Activated CD4-positive, alpha-beta T cell treated with anti-CD3 and anti-CD28 coated beads, Interleukin-2, amount 10 ng/mL, durations not matched to agents 7 days and 5 days (primary cell): ENCODE data around the gene EHMT2. TPM values are rescaled to one million over a fixed set of nuclear protein-coding genes. Genes with fewer than 3 reads are reported as not detected.

Experiments used
- CTCF ChIA-PET: fragments of 350-600 bp; sonication (Branson Sonifier 250); formaldehyde crosslinking; loops from one replicate; lab custom pipeline; 2021; ENCODE audit warnings: antibody characterized with exemption; lab: Charles Lee
- POLR2A ChIA-PET: fragments of 350-600 bp; sonication (Branson Sonifier 250); formaldehyde crosslinking; loops from one replicate; lab custom pipeline; 2021; ENCODE audit warnings: antibody characterized with exemption; lab: Charles Lee
- DNase-seq: peaks from one replicate; pipeline ENCODE4 v3.0.0-alpha.2; 2020
- H3K27ac Mint-ChIP-seq: one replicate; pipeline ENCODE4 v1.8.0; 2021; ENCODE audit warnings: mild to moderate bottlenecking, moderate library complexity, mixed read lengths
- H3K27me3 Mint-ChIP-seq: one replicate; pipeline ENCODE4 v1.8.0; 2021; ENCODE audit warnings: mixed read lengths
- H3K36me3 Mint-ChIP-seq: one replicate; pipeline ENCODE4 v1.8.0; 2021; ENCODE audit warnings: low read depth, mixed read lengths
- H3K4me1 Mint-ChIP-seq: one replicate; pipeline ENCODE4 v1.8.0; 2021; ENCODE audit warnings: mixed read lengths
- H3K4me3 Mint-ChIP-seq: one replicate; pipeline ENCODE4 v1.8.0; 2021; ENCODE audit warnings: mild to moderate bottlenecking, moderate library complexity, mixed read lengths
- H3K9me3 Mint-ChIP-seq: one replicate; pipeline ENCODE4 v1.8.0; 2021; ENCODE audit warnings: mixed read lengths
- total RNA-seq, 2 experiments: library from RNA; stranded (reverse); gene quantifications; one replicate each; pipeline ENCODE4 v1.2.3, GENCODE V29; 2021

EHMT2 gene
- total RNA-seq, 2 experiments from 2014 or later, result 70.4 to 71.6 TPM

DNA sequence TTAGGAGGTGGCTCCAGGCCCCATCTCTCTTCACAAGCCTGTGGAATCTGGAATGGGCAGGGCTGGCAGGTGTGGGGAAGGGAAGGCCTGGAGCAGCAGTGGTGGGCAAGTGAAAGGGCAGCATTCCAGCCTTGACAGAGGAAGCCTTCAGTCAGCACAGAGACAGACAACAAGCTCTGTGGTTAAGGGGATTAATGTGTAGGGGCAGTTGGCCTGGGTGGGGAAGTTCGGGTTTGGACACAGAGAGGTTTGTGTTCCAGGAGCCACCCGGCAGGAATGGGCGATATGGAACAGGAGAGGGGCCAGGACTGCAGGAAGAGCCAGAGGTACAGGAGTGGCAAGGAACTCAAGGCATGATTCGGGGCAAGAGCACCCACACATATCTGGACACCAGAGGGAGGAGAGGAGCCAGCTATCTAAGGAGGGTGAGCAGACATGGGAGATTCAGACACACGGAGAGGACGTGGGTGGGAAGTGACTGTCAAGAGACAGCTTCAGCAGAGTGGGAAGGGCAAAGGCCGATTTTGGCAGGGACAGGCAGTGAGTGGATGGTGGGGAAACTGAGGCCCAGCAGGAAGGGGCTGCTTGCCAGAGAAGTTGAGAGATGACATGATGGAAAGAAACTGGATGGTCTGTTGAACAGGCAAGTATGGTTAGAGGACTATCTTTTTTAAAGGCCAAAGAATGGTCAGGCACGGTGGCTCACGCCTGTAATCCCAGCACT lies 16.2 kb downstream of the EHMT2 start:
- Mint-ChIP-seq H3K9me3 (no peaks in the 10 kb centered on the region), H3K36me3 (peaks cover 34% of the 10 kb centered on the region), H3K27me3 (no peaks in the 10 kb centered on the region), H3K4me1 (no peaks in the 10 kb centered on the region), H3K4me3 (no peak overlapping the region), H3K27ac (no peak overlapping the region)
- no peak for DNase-seq
- POLR2A ChIA-PET, result no interaction called here
- CTCF ChIA-PET, result interaction anchor here (0.6 kb wide), 1 partner anchor 274 kb away, joined by 3 read pairs; no protein-coding TSS in a partner anchor

DNA sequence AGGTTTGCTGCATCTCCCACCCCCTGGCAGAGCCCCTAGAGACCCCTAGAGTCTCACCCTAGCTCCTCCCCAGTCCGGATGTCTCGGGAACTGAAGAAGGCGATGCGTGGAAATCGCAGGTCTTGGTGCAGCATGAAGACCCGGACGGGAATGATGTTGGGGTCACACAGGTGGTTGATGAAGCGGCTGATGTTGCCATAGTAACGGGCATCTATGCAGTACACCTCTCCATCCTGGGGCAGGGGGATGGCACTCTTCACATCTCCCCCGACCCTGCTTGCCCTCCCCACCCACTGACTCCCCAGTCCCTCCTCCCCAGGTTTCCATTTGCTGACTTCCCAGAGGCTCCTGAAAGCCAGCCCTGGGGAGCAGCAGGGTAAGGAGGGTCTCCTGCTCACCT lies 16.9 kb downstream of the EHMT2 start:
- H3K27me3 Mint-ChIP-seq, result no peaks in the 10 kb centered on the region
- no peak for DNase-seq
- no peak overlapping the region for H3K27ac Mint-ChIP-seq
- peaks cover 2% of the 10 kb centered on the region for H3K4me1 Mint-ChIP-seq
- H3K9me3 Mint-ChIP-seq, result no peaks in the 10 kb centered on the region
- H3K36me3 Mint-ChIP-seq, result peaks cover 28% of the 10 kb centered on the region
- ChIA-PET POLR2A (no interaction called here), CTCF (interaction anchor here (0.6 kb wide), 1 partner anchor 16 kb away, joined by 3 read pairs; no protein-coding TSS in a partner anchor)
- H3K4me3 Mint-ChIP-seq, result no peak overlapping the region

DNA sequence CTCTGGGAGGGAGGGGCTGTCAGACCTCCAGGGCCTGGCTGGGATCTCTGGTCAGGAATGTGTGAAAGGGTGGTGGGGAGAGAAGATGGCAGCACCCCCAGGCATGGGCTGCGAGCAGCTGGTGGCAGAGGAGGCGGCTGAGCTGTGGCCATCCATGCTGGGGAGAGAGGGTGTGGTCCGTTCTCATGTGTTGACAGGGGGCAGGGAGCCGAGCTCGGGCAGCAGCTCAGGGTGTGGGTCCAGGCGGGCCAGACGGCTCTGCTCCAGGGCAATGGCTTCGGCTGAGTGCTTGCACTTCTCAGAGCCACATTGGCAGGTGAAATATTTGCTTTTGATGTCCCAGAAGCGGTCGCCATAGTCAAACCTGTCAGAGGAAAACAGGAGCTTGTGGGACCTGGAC lies 17.6 kb downstream of the EHMT2 start:
- POLR2A ChIA-PET, result no interaction called here

DNA sequence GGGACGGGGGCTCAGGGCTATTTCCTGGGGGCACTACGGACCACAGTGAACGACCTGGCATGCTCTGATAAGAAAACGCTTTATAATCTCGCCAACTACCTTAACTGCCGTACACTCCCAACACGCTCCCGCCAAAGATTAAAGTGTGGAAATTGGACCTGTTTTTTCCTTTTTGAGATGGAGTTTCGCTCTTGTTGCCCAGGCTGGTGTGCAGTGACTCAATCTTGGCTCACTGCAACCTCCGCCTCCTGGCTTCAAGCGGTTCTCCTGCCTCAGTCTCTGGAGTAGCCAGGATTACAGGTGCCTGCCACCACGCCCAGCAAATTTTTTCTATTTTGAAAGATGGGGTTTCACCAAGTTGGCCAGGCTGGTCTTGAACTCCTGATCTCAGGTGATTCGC lies 18.4 kb downstream of the EHMT2 start:
- peaks cover 23% of the 10 kb centered on the region for H3K36me3 Mint-ChIP-seq
- CTCF ChIA-PET, result no interaction called here
- H3K9me3 Mint-ChIP-seq, result no peaks in the 10 kb centered on the region
- no peak overlapping the region for H3K4me3 Mint-ChIP-seq
- H3K27me3 Mint-ChIP-seq, result no peaks in the 10 kb centered on the region
- POLR2A ChIA-PET, result no interaction called here
- no peak for DNase-seq
- H3K4me1 Mint-ChIP-seq, result peaks cover 2% of the 10 kb centered on the region
- no peak overlapping the region for H3K27ac Mint-ChIP-seq

More for the DNA sequence above, 17.6 kb downstream of the EHMT2 start:
- DNase-seq, result no peak
- no peaks in the 10 kb centered on the region for H3K9me3 Mint-ChIP-seq
- peaks cover 23% of the 10 kb centered on the region for H3K36me3 Mint-ChIP-seq
- CTCF ChIA-PET, result interaction anchor here (0.6 kb wide), 1 partner anchor 16 kb away, joined by 3 read pairs; no protein-coding TSS in a partner anchor
- H3K27ac Mint-ChIP-seq, result no peak overlapping the region
- H3K27me3 Mint-ChIP-seq, result no peaks in the 10 kb centered on the region
- peaks cover 2% of the 10 kb centered on the region for H3K4me1 Mint-ChIP-seq
- H3K4me3 Mint-ChIP-seq, result no peak overlapping the region

DNA sequence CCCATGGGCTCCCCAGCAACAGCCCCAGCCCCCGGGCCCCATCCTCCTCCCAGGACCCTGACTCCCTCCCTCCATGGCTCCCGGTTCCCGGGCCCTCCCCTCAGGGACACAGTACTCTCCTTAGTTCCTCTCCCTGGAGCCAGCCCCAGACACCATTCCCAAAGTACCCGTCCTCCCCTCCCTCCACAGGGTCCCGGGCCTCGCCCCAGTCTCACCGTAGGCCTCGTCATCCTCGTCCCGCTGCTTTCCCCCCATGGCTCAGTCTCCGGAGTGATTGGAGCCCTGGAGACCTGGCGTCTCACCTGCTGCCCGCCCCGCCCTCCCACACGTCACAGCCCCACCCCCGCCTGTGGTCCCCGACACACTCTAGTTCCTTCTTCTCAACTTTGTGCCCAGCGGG lies 18.8 kb downstream of the EHMT2 start, which contains the start of gene SLC44A4:
Gene SLC44A4, minus strand, starts transcription at position 272 of the 400 bp plus-strand sequence. Its CDS starts 17 bp downstream, at position 255.
- peak within 1 kb of the TSS; percentile 25 for H3K27ac Mint-ChIP-seq
- no peak for DNase-seq
- no peak within 1 kb of the TSS for H3K4me3 Mint-ChIP-seq
- H3K4me1 Mint-ChIP-seq, result peaks cover 2% of the 10 kb centered on the region
- no peaks in the 10 kb centered on the region for H3K9me3 Mint-ChIP-seq
- POLR2A ChIA-PET, result no interaction called here
- no peaks in the 10 kb centered on the region for H3K27me3 Mint-ChIP-seq
- CTCF ChIA-PET, result no interaction called here
- H3K36me3 Mint-ChIP-seq, result peaks cover 22% of the 10 kb centered on the region

DNA sequence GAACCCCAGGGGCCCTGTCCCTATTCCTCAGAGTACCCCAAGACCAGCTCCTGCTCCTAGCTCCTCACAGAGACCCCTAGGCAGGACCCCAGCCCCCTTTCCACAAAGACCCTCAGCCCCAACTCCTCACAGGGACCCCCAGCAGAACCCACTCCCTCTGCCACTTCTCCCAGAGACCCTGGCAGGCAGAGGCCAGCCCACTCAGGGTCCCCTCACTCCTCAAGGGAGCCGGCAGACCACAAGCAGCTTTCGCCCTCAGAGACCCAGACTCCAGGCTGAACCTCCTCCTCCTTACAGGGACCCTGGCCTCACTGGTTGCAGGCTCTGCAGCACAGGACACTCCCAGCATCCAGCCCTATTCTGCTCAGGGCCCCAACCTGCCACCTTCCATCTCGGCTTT lies 19.3 kb downstream of the EHMT2 start:
- ChIA-PET CTCF (no interaction called here), POLR2A (no interaction called here)
- peaks cover 2% of the 10 kb centered on the region for H3K4me1 Mint-ChIP-seq

DNA sequence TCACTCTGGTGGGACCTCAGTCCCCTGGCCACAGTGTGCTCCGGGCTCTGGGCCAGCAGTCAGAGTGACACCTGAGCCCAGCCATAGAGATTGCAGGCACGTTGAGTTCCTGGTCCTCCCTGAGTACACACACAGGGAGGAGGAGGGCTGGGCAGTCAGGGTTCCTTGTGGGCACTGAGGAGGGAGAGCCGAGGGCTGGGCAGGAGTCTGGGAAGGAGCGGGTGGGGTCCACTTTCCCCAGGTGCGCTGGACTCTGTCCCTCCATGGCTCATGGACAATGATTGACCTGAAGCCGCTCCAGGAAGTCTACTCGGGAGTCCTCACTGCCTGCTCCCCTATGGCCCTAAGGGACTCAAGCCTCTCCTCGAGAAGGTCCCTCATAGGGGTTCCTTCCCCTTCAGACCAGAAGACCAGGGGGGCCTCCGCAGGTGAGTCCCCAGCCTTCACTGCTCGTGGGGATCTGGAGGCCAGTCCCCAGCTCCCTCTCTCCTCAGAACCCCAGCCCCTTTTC lies 19.8 kb downstream of the EHMT2 start:
- Mint-ChIP-seq H3K27me3 (no peaks in the 10 kb centered on the region), H3K27ac (no peak overlapping the region), H3K4me1 (peaks cover 2% of the 10 kb centered on the region), H3K36me3 (peaks cover 20% of the 10 kb centered on the region), H3K4me3 (no peak overlapping the region), H3K9me3 (no peaks in the 10 kb centered on the region)
- POLR2A ChIA-PET, result no interaction called here
- no peak for DNase-seq
- CTCF ChIA-PET, result no interaction called here

More for the DNA sequence above, 19.3 kb downstream of the EHMT2 start:
- no peak for DNase-seq
- Mint-ChIP-seq H3K27me3 (no peaks in the 10 kb centered on the region), H3K9me3 (no peaks in the 10 kb centered on the region), H3K4me3 (no peak overlapping the region), H3K27ac (peak overlapping the region; percentile 25), H3K36me3 (peaks cover 21% of the 10 kb centered on the region)

DNA sequence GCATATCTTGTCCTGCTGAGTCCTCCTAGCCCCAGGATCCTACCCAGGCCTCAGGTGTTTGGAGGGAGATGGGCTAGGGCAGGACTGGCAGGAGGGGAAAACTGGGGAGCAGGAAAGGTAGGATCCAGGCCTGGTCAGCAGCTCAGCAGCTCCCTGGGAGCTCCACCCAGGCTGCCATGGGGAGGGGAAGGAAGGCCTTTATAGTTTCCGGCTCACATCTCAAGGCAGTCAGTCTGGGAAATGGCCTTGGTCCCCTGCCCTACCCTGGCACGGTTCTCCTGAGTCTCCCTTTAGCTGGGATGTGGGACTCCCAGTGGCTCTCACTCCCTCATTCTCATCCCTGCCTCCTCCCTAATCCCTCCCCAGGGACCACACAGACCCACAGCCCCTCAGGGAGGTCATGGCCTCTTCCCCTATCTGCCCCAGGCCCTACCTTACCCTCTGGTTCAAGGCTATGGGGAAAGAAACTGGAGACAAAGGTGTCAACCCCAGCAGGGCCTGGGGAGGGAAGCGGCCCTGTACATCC lies 20.3 kb downstream of the EHMT2 start:
- Mint-ChIP-seq H3K9me3 (no peaks in the 10 kb centered on the region), H3K36me3 (peaks cover 16% of the 10 kb centered on the region), H3K27me3 (no peaks in the 10 kb centered on the region), H3K4me1 (peaks cover 2% of the 10 kb centered on the region), H3K4me3 (no peak overlapping the region), H3K27ac (no peak overlapping the region)
- DNase-seq, result no peak
- POLR2A ChIA-PET, result no interaction called here
- CTCF ChIA-PET, result interaction anchor here (1.5 kb wide), 1 partner anchor 12 kb away, joined by 4 read pairs; no protein-coding TSS in a partner anchor

DNA sequence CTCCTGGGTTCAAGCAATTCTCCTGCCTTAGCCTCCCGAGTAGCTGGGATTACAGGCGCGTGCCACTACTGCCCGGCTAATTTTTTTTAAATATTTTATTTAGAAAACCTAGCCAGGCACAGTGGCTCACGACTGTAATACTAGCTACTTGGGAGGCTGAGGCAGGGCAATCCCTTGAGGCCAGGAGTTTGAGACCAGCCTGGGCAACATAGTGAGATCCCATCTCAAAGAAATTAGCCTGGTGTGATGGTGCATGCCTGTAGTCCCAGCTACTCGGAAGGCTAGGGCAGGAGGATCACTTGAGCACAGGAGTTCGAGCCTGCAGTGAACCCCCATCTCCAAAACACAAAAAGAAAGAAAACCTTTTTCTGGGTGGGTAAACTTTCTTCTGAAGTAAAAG lies 21.1 kb downstream of the EHMT2 start:
- Mint-ChIP-seq H3K4me3 (no peak overlapping the region), H3K36me3 (peaks cover 11% of the 10 kb centered on the region), H3K9me3 (no peaks in the 10 kb centered on the region), H3K4me1 (peaks cover 5% of the 10 kb centered on the region), H3K27me3 (peaks cover 3% of the 10 kb centered on the region), H3K27ac (no peak overlapping the region)
- DNase-seq, result no peak
- ChIA-PET POLR2A (no interaction called here), CTCF (interaction anchor here (0.7 to 1.5 kb wide), 3 partner anchors 11 to 330 kb away, joined by 3 to 4 read pairs (median 4); partner anchors contain the start of gene ATP6V1G2)

DNA sequence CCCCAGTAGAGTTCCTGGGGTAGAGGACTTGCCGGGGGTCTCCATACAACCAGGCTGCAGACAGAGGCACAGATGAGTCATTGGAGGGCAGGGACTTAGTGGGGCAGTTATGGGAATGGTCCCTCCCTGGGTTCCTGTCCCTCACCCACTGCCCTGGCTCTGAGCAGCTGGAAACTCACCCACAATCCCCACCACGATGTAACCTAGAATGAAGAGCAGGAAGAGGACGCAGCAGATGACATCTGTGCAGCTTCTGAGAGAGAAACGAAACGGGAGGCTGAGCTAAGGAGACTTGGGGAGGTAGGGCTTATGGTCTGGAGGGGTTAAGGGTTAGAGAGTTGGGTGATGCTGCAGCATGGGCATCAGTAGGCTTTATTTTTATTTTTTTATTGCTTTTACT lies 21.6 kb downstream of the EHMT2 start:
- peaks cover 3% of the 10 kb centered on the region for H3K27me3 Mint-ChIP-seq
- no peak overlapping the region for H3K27ac Mint-ChIP-seq
- H3K4me1 Mint-ChIP-seq, result peaks cover 10% of the 10 kb centered on the region
- H3K4me3 Mint-ChIP-seq, result no peak overlapping the region
- no peak for DNase-seq
- POLR2A ChIA-PET, result no interaction called here
- CTCF ChIA-PET, result interaction anchor here (0.7 to 1.5 kb wide), 5 partner anchors 10 to 330 kb away, joined by 3 to 6 read pairs (median 4); partner anchors contain the start of genes ATP6V1G2 and EHMT2
- no peaks in the 10 kb centered on the region for H3K9me3 Mint-ChIP-seq
- peaks cover 6% of the 10 kb centered on the region for H3K36me3 Mint-ChIP-seq

DNA sequence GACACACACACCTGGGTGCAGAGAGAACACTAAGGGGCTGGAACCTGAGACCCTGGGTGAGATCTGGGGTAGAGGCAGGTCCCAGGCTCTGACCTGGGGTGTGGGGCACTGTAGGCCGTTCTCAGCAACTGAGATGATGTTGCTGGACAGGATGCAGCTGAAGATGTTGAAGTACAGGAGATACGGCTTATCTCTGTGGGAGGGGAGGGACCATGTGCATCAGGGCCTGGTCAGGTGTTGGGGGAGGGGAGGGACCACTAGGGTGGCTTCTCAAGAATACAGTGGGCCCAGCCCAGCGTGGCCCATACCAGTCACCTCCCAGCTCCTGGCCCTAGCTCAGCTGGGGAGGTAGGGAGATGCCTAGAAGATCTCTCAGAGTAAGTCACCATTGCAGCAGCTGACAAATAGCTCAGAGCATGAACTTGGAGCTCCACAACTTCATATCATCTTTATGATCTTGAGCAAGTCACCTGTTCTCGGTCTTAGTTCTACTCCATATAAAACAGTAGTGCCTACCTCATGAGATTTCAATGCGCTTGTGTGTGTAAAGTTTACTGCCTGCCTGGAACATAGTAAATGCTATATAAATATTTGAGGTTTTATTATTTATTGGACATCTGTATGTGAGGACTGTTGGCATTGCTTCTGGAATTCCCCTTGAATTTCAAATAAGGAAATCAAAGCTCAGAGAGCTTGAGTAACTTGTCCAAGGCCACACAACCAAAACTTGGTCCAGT lies 22.5 kb downstream of the EHMT2 start:
- no peaks in the 10 kb centered on the region for H3K9me3 Mint-ChIP-seq
- no peak overlapping the region for H3K27ac Mint-ChIP-seq
- peaks cover 5% of the 10 kb centered on the region for H3K36me3 Mint-ChIP-seq
- no peak for DNase-seq
- peaks cover 3% of the 10 kb centered on the region for H3K27me3 Mint-ChIP-seq
- POLR2A ChIA-PET, result no interaction called here
- CTCF ChIA-PET, result interaction anchor here (1.0 to 1.4 kb wide), 3 partner anchors 23 to 329 kb away, joined by 3 to 6 read pairs (median 4); partner anchors contain the start of genes ATP6V1G2 and EHMT2
- peaks cover 10% of the 10 kb centered on the region for H3K4me1 Mint-ChIP-seq
- H3K4me3 Mint-ChIP-seq, result no peak overlapping the region

DNA sequence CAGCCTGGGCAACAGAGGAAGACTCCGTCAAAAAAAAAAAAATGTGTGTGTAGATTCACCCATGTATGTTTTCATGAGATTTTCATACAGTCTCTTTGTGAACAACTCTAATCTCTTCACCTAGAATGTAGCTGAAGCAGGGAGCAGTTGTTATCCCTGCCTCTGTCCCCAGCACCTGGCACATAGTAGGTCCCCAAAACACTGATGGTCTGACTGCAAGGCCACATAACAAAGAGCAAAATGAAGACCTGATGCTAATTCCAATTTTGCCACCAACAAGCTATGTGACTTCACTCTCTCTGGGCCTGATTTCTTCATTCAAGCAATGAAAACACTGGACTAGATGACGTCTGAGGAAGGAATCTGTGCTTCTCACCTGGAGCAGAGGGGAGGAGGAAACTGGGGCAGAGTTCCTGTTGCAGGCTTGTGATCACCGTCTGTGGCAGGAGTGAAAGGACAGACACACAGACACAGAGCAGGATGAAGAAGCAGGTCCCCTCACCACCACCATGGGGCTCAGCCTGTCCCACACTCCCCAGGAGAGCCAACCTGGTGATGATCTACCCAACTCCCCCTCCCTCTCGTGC lies 23.3 kb downstream of the EHMT2 start:
- Mint-ChIP-seq H3K4me3 (no peak overlapping the region), H3K36me3 (no peaks in the 10 kb centered on the region), H3K27me3 (peaks cover 3% of the 10 kb centered on the region), H3K4me1 (peaks cover 10% of the 10 kb centered on the region), H3K9me3 (no peaks in the 10 kb centered on the region), H3K27ac (no peak overlapping the region)
- POLR2A ChIA-PET, result no interaction called here
- no peak for DNase-seq
- CTCF ChIA-PET, result interaction anchor here (1.1 kb wide), 1 partner anchor 195 kb away, joined by 3 read pairs; no protein-coding TSS in a partner anchor
